Measurements from ENCODE around the gene SFXN1. TPM values are rescaled to one million over a fixed set of nuclear protein-coding genes. Genes with fewer than 3 reads are reported as not detected.

SFXN1 gene
- total RNA-seq, 4 donors from 2014 or later = 13.5 to 37.4 (median 25.6) TPM

- Histone ChIP-seq H3K4me3 (no peak overlapping the region), H3K27ac (no peak overlapping the region), H3K27me3 (no peaks in the 10 kb centered on the region), H3K9me3 (no peaks in the 10 kb centered on the region), H3K36me3 (peaks cover 18% of the 10 kb centered on the region), H3K4me1 (peaks cover 2% of the 10 kb centered on the region)
- DNase-seq (ENCODE audit: low spot score in 2 of 2) = no peak
- TF ChIP-seq, protein P1, sequence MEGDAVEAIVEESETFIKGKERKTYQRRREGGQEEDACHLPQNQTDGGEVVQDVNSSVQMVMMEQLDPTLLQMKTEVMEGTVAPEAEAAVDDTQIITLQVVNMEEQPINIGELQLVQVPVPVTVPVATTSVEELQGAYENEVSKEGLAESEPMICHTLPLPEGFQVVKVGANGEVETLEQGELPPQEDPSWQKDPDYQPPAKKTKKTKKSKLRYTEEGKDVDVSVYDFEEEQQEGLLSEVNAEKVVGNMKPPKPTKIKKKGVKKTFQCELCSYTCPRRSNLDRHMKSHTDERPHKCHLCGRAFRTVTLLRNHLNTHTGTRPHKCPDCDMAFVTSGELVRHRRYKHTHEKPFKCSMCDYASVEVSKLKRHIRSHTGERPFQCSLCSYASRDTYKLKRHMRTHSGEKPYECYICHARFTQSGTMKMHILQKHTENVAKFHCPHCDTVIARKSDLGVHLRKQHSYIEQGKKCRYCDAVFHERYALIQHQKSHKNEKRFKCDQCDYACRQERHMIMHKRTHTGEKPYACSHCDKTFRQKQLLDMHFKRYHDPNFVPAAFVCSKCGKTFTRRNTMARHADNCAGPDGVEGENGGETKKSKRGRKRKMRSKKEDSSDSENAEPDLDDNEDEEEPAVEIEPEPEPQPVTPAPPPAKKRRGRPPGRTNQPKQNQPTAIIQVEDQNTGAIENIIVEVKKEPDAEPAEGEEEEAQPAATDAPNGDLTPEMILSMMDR (IDR thresholded peaks at IDR 0.05) = no peak
- TF ChIP-seq EP300 (IDR thresholded peaks at IDR 0.05) (no peak), POLR2A (IDR thresholded peaks at IDR 0.05) (no peak)
- WGBS = 93% methylated on average over 11 of the region's 11 CpGs
These were observed 9.3 kb downstream of the SFXN1 start for GRCh38 chr5:175487514-175488222.

GRCh38 chr5:175489693-175490443 lies 11.5 kb downstream of the SFXN1 start:
- 72% methylated on average over 6 of the region's 6 CpGs for WGBS
- H3K4me3 ChIP-seq = no peak overlapping the region
- peaks cover under 1% of the 10 kb centered on the region for H3K4me1 ChIP-seq
- TF ChIP-seq POLR2A (IDR thresholded peaks at IDR 0.05) (no peak), EP300 (IDR thresholded peaks at IDR 0.05) (no peak), POLR2AphosphoS5 (IDR thresholded peaks at IDR 0.05) (no peak)
- TF ChIP-seq, protein P1 (IDR thresholded peaks at IDR 0.05) = no peak
- no peaks in the 10 kb centered on the region for H3K27me3 ChIP-seq
- no peaks in the 10 kb centered on the region for H3K9me3 ChIP-seq
- H3K27ac ChIP-seq = no peak overlapping the region
- peaks cover 23% of the 10 kb centered on the region for H3K36me3 ChIP-seq
- DNase-seq (ENCODE audit: low spot score in 2 of 2) = no peak

DNA sequence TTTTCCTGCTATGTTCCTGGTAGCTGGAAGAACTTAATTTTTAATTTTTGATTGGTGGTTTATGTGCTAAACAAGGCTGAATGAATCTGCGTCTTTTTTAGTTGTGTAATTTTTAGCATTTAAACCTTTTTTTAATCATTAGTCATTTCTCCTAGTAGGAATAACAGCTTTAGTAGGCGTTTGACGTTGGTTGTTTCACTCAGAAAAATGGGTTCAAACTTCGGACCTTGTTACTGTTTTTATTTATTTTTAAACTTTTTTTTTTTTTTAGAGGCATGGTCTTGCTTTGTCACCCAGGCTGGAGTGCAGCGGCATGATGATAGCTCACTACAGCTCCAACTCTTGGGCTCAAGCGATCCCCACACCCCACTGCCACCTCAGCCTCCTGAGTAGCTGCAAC lies 12.9 kb downstream of the SFXN1 start:
- no peaks in the 10 kb centered on the region for H3K4me1 ChIP-seq
- TF ChIP-seq EP300 (IDR thresholded peaks at IDR 0.05) (no peak), POLR2AphosphoS5 (IDR thresholded peaks at IDR 0.05) (no peak), POLR2A (IDR thresholded peaks at IDR 0.05) (no peak)
- TF ChIP-seq, protein P1 (IDR thresholded peaks at IDR 0.05) = no peak
- H3K4me3 ChIP-seq = no peak overlapping the region
- H3K27ac ChIP-seq = no peak overlapping the region
- WGBS = 87% methylated on average over 6 of the region's 6 CpGs
- no peaks in the 10 kb centered on the region for H3K9me3 ChIP-seq
- H3K36me3 ChIP-seq = peaks cover 23% of the 10 kb centered on the region
- H3K27me3 ChIP-seq = no peaks in the 10 kb centered on the region
- DNase-seq (ENCODE audit: low spot score in 2 of 2) = no peak

DNA sequence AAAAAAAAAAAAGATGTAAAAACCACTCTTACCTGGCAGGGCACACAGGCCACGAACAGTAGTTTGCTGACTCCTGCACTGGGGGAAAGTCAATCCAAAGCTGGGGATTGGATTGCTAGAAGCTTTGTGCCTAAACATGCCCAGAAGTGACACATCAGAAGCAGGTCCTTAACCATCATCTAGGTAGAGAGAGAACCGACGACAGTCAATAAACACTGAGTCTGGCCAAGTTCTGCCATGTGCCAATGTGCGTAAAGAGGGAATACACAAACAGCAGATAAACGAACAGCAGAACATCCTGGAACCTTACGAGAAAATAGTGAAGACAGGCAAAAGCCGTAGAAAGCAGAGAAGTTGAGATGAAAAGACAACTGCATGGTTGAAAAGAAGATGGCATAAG lies 14.9 kb downstream of the SFXN1 start:
- WGBS = 76% methylated on average over 7 of the region's 7 CpGs
- Histone ChIP-seq H3K36me3 (peaks cover 25% of the 10 kb centered on the region), H3K27ac (no peak overlapping the region), H3K9me3 (no peaks in the 10 kb centered on the region), H3K27me3 (no peaks in the 10 kb centered on the region), H3K4me1 (no peaks in the 10 kb centered on the region), H3K4me3 (no peak overlapping the region)
- no peak for DNase-seq (ENCODE audit: low spot score in 2 of 2)
- TF ChIP-seq, protein P1 (IDR thresholded peaks at IDR 0.05) = no peak
- TF ChIP-seq POLR2A (IDR thresholded peaks at IDR 0.05) (no peak), EP300 (IDR thresholded peaks at IDR 0.05) (no peak), POLR2AphosphoS5 (IDR thresholded peaks at IDR 0.05) (no peak)

- no peak overlapping the region for H3K4me3 ChIP-seq
- no peaks in the 10 kb centered on the region for H3K9me3 ChIP-seq
- H3K36me3 ChIP-seq = peaks cover 25% of the 10 kb centered on the region
- DNase-seq (ENCODE audit: low spot score in 2 of 2) = no peak
- WGBS = 84% methylated on average over 8 of the region's 8 CpGs
- no peak overlapping the region for H3K27ac ChIP-seq
- no peaks in the 10 kb centered on the region for H3K27me3 ChIP-seq
- TF ChIP-seq POLR2A (IDR thresholded peaks at IDR 0.05) = no peak
- no peak for TF ChIP-seq POLR2AphosphoS5 (IDR thresholded peaks at IDR 0.05)
- TF ChIP-seq, protein P1 (IDR thresholded peaks at IDR 0.05) = no peak
- TF ChIP-seq EP300 (IDR thresholded peaks at IDR 0.05) = no peak
- no peaks in the 10 kb centered on the region for H3K4me1 ChIP-seq
These were observed 15.4 kb downstream of the SFXN1 start for GRCh38 chr5:175493726-175494125.
